GM12878 (cell line): ENCODE measurements around the gene EDNRA. TPM values are rescaled to one million over a fixed set of nuclear protein-coding genes. Genes with fewer than 3 reads are reported as not detected.

Experiments
- CUX1 ChIP-seq: IDR thresholded peaks from 2 replicates; pipeline ENCODE4 v1.6.1; 2012; ENCODE audit warnings: improper control_type of control experiment, low read depth, low read length; ENCODE audit not compliant: insufficient replicate concordance
- DPF2 ChIP-seq: fragments of 450-650 bp; IDR thresholded peaks from 2 replicates; pipeline ENCODE4 v1.6.1; 2017; ENCODE audit warnings: mild to moderate bottlenecking
- E4F1 ChIP-seq: fragments of 450-650 bp; IDR thresholded peaks from 2 replicates; pipeline ENCODE4 v1.6.1; 2018; ENCODE audit warnings: borderline replicate concordance, mild to moderate bottlenecking; ENCODE audit not compliant: partially characterized antibody
- EGR1 ChIP-seq, 2 experiments: IDR thresholded peaks; 1 replicate in 1 of 2; 2 replicates in 1 of 2; pipeline ENCODE4 v1.6.1; 2011 to 2012; ENCODE audit warnings: low read depth in 2 of 2, low read length in 2 of 2, borderline replicate concordance in 1 of 2, mild to moderate bottlenecking in 1 of 2, moderate library complexity in 1 of 2
- HDAC2 ChIP-seq: fragments of 200-600 bp; sonication (generic); IDR thresholded peaks from 2 replicates; pipeline ENCODE4 v1.6.1; 2017
- NFYB ChIP-seq: IDR thresholded peaks from 2 replicates; pipeline ENCODE4 v1.6.1; 2011; ENCODE audit warnings: low read depth, mild to moderate bottlenecking, low read length, improper control_type of control experiment, moderate library complexity; ENCODE audit not compliant: insufficient read depth
- SKIL ChIP-seq: fragments of 450-650 bp; IDR thresholded peaks from 2 replicates; pipeline ENCODE4 v1.6.1; 2017; ENCODE audit warnings: mild to moderate bottlenecking, low read depth, inconsistent platforms; ENCODE audit not compliant: poor library complexity, severe bottlenecking
- TCF12 ChIP-seq: IDR thresholded peaks from 2 replicates; pipeline ENCODE4 v1.6.1; 2011; ENCODE audit warnings: low read depth, mild to moderate bottlenecking, low read length
- polyA plus RNA-seq, 11 experiments: library from polyadenylated mRNA; depleted of rRNA in 4 of 11; unstranded in 6 of 11; stranded (reverse) in 5 of 11; fragments of >200 nt; fragmentation: Nextera tagmentation in 4 of 11; fragmentation: Illumina TruSeq in 1 of 11; extraction: Ambion mirVana in 4 of 11; extraction: Trizol in 1 of 11; gene quantifications; 1 replicate in 1 of 11; 2 replicates in 10 of 11; pipeline versions ENCODE4 v1.2.1 to v1.2.3, GENCODE V29; 2011 to 2016; ENCODE audit warnings: inconsistent platforms in 2 of 11, missing spikeins in 2 of 11, low read depth in 1 of 11
- total RNA-seq, 4 experiments: library from RNA; depleted of rRNA in 3 of 4; stranded (reverse); fragments of >200 nt in 3 of 4; fragmentation: Illumina TruSeq in 1 of 4; extraction: Trizol in 1 of 4; gene quantifications; 2 replicates each; pipeline versions ENCODE4 v1.2.1 to v1.2.3, GENCODE V29; 2013 to 2021

EDNRA gene
- total and polyA plus RNA-seq, 10 of the 15 experiments (the other 5 are each of a cell fraction or from before 2014, with no cell fraction given), result 0.01 to 0.32 (median 0.13) TPM

GRCh38 chr4:147538711-147539110 lies 57.8 kb downstream of the EDNRA start (continued):
- TF ChIP-seq CUX1 (no peak), SKIL (no peak), EGR1 (IDR thresholded peaks at IDR 0.05; ENCODE audit: borderline replicate concordance in 1 of 2, low read depth in 2 of 2, low read length in 2 of 2) (no peak), NFYB (no peak), DPF2 (no peak), E4F1 (no peak), TCF12 (no peak), HDAC2 (no peak)
- TF ChIP-seq, all 136 proteins: peak for 0
